ENCODE measurements around the gene AMBRA1.

The AMBRA1 gene

GRCh38 chr11:46445192-46445919 is 148.5 kb downstream of the AMBRA1 start:
- ChIA-PET CTCF (no interaction called here), POLR2A (no interaction called here)
- TF ChIP-seq NFRKB (IDR thresholded peaks at IDR 0.05): no peak
- no peak for DNase-seq (ENCODE audit: extremely low spot score)

- CTCF ChIA-PET: no interaction called here
- no peak for DNase-seq (ENCODE audit: extremely low spot score)
- TF ChIP-seq FOXA1 (IDR thresholded peaks at IDR 0.05): no peak
- no peak for TF ChIP-seq BHLHE40 (IDR thresholded peaks at IDR 0.05; ENCODE audit: borderline replicate concordance)
- TF ChIP-seq CTBP1 (IDR thresholded peaks at IDR 0.05; ENCODE audit: borderline replicate concordance): no peak
- POLR2A ChIA-PET: no interaction called here
Observed at GRCh38 chr11:46444305-46444704, 149.5 kb downstream of the AMBRA1 start.

GRCh38 chr11:46438211-46438610 is 155.6 kb downstream of the AMBRA1 start:
- POLR2A ChIA-PET: no interaction called here
- CTCF ChIA-PET: interaction anchor here (0.7 kb wide), 1 partner anchor 144 kb away, joined by 3 read pairs; no protein-coding TSS in a partner anchor
- DNase-seq (ENCODE audit: extremely low spot score): no peak
- TF ChIP-seq FOXA1 (IDR thresholded peaks at IDR 0.05): no peak
- no peak for TF ChIP-seq SP1 (IDR thresholded peaks at IDR 0.05)
- no peak for TF ChIP-seq TARDBP (IDR thresholded peaks at IDR 0.05)
- TF ChIP-seq L3MBTL2 (conservative IDR thresholded peaks at IDR 0.05): no peak
- no peak for TF ChIP-seq NFRKB (IDR thresholded peaks at IDR 0.05)
- no peak for TF ChIP-seq PKNOX1 (IDR thresholded peaks at IDR 0.05)
- TF ChIP-seq HDGF (IDR thresholded peaks at IDR 0.05; ENCODE audit: borderline replicate concordance): no peak
- TF ChIP-seq FOXK2 (IDR thresholded peaks at IDR 0.05): no peak

GRCh38 chr11:46437122-46437689 is 156.6 kb downstream of the AMBRA1 start:
- TF ChIP-seq PKNOX1 (IDR thresholded peaks at IDR 0.05): no peak
- TF ChIP-seq BHLHE40 (IDR thresholded peaks at IDR 0.05; ENCODE audit: borderline replicate concordance): no peak
- no peak for TF ChIP-seq ELF4 (IDR thresholded peaks at IDR 0.05)
- TF ChIP-seq ARNT (IDR thresholded peaks at IDR 0.05): no peak
- TF ChIP-seq FOXK2 (IDR thresholded peaks at IDR 0.05): no peak
- no peak for TF ChIP-seq FOXM1 (IDR thresholded peaks at IDR 0.05; ENCODE audit: borderline replicate concordance)
- TF ChIP-seq SP1 (IDR thresholded peaks at IDR 0.05): no peak
- TF ChIP-seq FOXA1 (IDR thresholded peaks at IDR 0.05): no peak
- TF ChIP-seq CTBP1 (IDR thresholded peaks at IDR 0.05; ENCODE audit: borderline replicate concordance): no peak
- no peak for TF ChIP-seq HDGF (IDR thresholded peaks at IDR 0.05; ENCODE audit: borderline replicate concordance)
- no peak for TF ChIP-seq TARDBP (IDR thresholded peaks at IDR 0.05)
- POLR2A ChIA-PET: no interaction called here
- CTCF ChIA-PET: no interaction called here
- no peak for DNase-seq (ENCODE audit: extremely low spot score)

- DNase-seq (ENCODE audit: extremely low spot score): no peak
- ChIA-PET POLR2A (no interaction called here), CTCF (no interaction called here)
- TF ChIP-seq FOXA1 (IDR thresholded peaks at IDR 0.05) (no peak), ARNT (IDR thresholded peaks at IDR 0.05) (no peak), SP1 (IDR thresholded peaks at IDR 0.05) (no peak), HDGF (IDR thresholded peaks at IDR 0.05; ENCODE audit: borderline replicate concordance) (no peak)
Observed at GRCh38 chr11:46436113-46436512, 157.7 kb downstream of the AMBRA1 start.

GRCh38 chr11:46435679-46436078 is 158.1 kb downstream of the AMBRA1 start:
- CTCF ChIA-PET: no interaction called here
- DNase-seq (ENCODE audit: extremely low spot score): no peak
- POLR2A ChIA-PET: no interaction called here
- TF ChIP-seq SP1 (IDR thresholded peaks at IDR 0.05) (no peak), LEF1 (IDR thresholded peaks at IDR 0.05; ENCODE audit: borderline replicate concordance) (no peak), L3MBTL2 (conservative IDR thresholded peaks at IDR 0.05) (no peak)

GRCh38 chr11:46431211-46431610 is 162.6 kb downstream of the AMBRA1 start:
- ChIA-PET CTCF (no interaction called here), POLR2A (no interaction called here)
- TF ChIP-seq NFRKB (IDR thresholded peaks at IDR 0.05) (no peak), SUZ12 (IDR thresholded peaks at IDR 0.05) (no peak), PKNOX1 (IDR thresholded peaks at IDR 0.05) (no peak), FOXM1 (IDR thresholded peaks at IDR 0.05; ENCODE audit: borderline replicate concordance) (no peak), TARDBP (IDR thresholded peaks at IDR 0.05) (no peak), FOXA1 (IDR thresholded peaks at IDR 0.05) (no peak), FOXK2 (IDR thresholded peaks at IDR 0.05) (no peak)
- DNase-seq (ENCODE audit: extremely low spot score): no peak

- ChIA-PET CTCF (no interaction called here), POLR2A (no interaction called here)
- DNase-seq (ENCODE audit: extremely low spot score): no peak
- no peak for TF ChIP-seq TARDBP (IDR thresholded peaks at IDR 0.05)
- TF ChIP-seq SP1 (IDR thresholded peaks at IDR 0.05): no peak
- TF ChIP-seq FOXA1 (IDR thresholded peaks at IDR 0.05): no peak
- no peak for TF ChIP-seq CTBP1 (IDR thresholded peaks at IDR 0.05; ENCODE audit: borderline replicate concordance)
- TF ChIP-seq ARNT (IDR thresholded peaks at IDR 0.05): no peak
Observed at GRCh38 chr11:46429717-46430116, 164.1 kb downstream of the AMBRA1 start.

Measured in HEK293T (cell line).